Esophagus muscularis mucosa (tissue), 4 donors: ENCODE measurements around the gene ISOC2. TPM values are rescaled to one million over a fixed set of nuclear protein-coding genes. Genes with fewer than 3 reads are reported as not detected.
"Not testable (repeated sequence)": the region's sequence is repeated elsewhere in the genome, so short reads cannot be mapped to it uniquely, and the experiment has no call there.

Source experiments
- DNase-seq: peaks from one replicate; pipeline ENCODE4 v3.0.0-alpha.2; 2017; ENCODE audit errors: extremely low spot score
- H3K27ac ChIP-seq, 4 donors: fragments of 200-600 bp; sonication (generic); replicated peaks in 1 of 4; 1 replicate in 3 of 4; 2 replicates in 1 of 4; pipeline ENCODE4 v1.5.1; 2016 to 2019; ENCODE audit warnings: mild to moderate bottlenecking in 1 of 4
- H3K27me3 ChIP-seq, 4 donors: fragments of 200-600 bp; sonication (generic); one replicate each; pipeline versions ENCODE4 v1.5.1 to v1.6.0; 2016 to 2019
- H3K36me3 ChIP-seq, 4 donors: fragments of 200-600 bp; sonication (generic); one replicate each; pipeline ENCODE4 v1.5.1; 2016 to 2019
- H3K4me1 ChIP-seq, 4 donors: fragments of 200-600 bp; sonication (generic); one replicate each; pipeline ENCODE4 v1.5.1; 2016 to 2019
- H3K4me3 ChIP-seq, 4 donors: fragments of 200-600 bp; sonication (generic); 1 replicate in 2 of 4; 2 replicates in 2 of 4; pipeline ENCODE4 v1.5.1; 2016 to 2019; ENCODE audit warnings: mild to moderate bottlenecking in 4 of 4, moderate library complexity in 1 of 4
- H3K9me3 ChIP-seq, 4 donors: fragments of 200-600 bp; sonication (generic); 1 replicate in 3 of 4; 2 replicates in 1 of 4; pipeline ENCODE4 v1.5.1; 2016 to 2019
- EP300 ChIP-seq: sonication (generic); formaldehyde crosslinking; IDR thresholded peaks from one replicate; pipeline ENCODE4 v1.6.1; 2017; ENCODE audit warnings: antibody characterized with exemption
- POLR2A ChIP-seq: fragments of 450-650 bp; IDR thresholded peaks from one replicate; pipeline ENCODE4 v1.6.1; 2017; ENCODE audit warnings: antibody characterized with exemption, moderate library complexity, mild to moderate bottlenecking, low read depth
- POLR2AphosphoS5 ChIP-seq, 2 donors: sonication (generic); formaldehyde crosslinking; IDR thresholded peaks; one replicate each; pipeline ENCODE4 v1.6.1; 2017; ENCODE audit warnings: antibody characterized with exemption in 2 of 2
- WGBS: methylation state at CpG from one replicate; pipeline ENCODE4 v1.1.5; 2018; 5-methylcytosine and 5-hydroxymethylcytosine counted together
- intact Hi-C: fragments of 100-400 bp; cut with DNase I; formaldehyde crosslinking; loops from one replicate; pipeline ENCODE4 v1.15.1; 2023
- total RNA-seq, 4 donors: library from RNA; depleted of rRNA; stranded (reverse); fragments of >200 nt; gene quantifications; one replicate each; pipeline versions ENCODE4 v1.1.0 to v1.2.1, GENCODE V29; 2016
- TF ChIP-seq, protein P1 (sequence below), 3 experiments: fragments of 200-600 bp in 2 of 3; fragments of 450-650 bp in 1 of 3; sonication (generic) in 2 of 3; IDR thresholded peaks; one replicate each; pipeline ENCODE4 v1.5.1; 2017 to 2019; ENCODE audit warnings: antibody characterized with exemption in 3 of 3, mild to moderate bottlenecking in 2 of 3, moderate library complexity in 1 of 3

Gene ISOC2
- total RNA-seq, 4 donors from 2014 or later, result 66.8 to 104 (median 77.7) TPM

DNA sequence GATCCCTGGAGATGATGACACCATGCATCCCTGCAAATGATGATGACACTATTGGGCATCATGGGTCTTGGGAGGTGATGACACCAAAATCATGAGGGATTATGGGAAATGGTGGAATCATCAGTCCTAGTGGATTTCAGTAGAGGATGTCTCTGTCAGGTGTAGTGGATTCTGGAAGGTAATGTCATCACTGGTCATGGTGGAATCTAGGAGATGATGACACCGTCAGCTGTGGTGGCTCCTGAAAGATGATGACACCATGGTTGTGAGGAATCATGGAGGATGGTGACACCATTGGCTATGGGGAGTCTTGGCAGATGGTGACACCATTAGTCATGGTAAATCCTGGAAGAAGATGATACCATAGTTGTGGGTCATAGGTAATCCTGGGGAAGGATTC lies 30.3 kb downstream of the ISOC2 start:
- TF ChIP-seq POLR2A (no peak), EP300 (no peak), POLR2AphosphoS5 (IDR thresholded peaks at IDR 0.05) (no peak)
- TF ChIP-seq, protein P1, sequence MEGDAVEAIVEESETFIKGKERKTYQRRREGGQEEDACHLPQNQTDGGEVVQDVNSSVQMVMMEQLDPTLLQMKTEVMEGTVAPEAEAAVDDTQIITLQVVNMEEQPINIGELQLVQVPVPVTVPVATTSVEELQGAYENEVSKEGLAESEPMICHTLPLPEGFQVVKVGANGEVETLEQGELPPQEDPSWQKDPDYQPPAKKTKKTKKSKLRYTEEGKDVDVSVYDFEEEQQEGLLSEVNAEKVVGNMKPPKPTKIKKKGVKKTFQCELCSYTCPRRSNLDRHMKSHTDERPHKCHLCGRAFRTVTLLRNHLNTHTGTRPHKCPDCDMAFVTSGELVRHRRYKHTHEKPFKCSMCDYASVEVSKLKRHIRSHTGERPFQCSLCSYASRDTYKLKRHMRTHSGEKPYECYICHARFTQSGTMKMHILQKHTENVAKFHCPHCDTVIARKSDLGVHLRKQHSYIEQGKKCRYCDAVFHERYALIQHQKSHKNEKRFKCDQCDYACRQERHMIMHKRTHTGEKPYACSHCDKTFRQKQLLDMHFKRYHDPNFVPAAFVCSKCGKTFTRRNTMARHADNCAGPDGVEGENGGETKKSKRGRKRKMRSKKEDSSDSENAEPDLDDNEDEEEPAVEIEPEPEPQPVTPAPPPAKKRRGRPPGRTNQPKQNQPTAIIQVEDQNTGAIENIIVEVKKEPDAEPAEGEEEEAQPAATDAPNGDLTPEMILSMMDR (IDR thresholded peaks at IDR 0.05), result no peak
- intact Hi-C loops, result no loop called here

DNA sequence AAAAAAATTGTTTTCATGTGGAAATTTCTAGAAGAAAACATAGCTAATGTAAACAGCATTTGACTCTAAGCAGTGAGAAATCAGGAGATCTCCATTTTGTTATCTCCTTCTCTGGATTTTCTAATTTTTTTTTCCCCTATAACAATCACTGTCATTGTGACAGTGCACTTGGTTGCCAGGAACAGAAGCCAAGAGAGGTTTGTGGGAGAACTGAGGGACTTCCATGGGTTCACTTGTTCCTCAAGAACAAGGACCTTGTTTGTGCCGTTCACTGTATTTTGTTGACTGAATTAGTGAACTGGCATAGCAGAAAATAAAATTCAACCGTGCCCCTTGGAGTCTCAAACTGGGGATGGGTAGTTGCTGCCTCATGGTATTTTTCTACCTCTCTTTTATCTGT lies 35.4 kb downstream of the ISOC2 start:
- 80% methylated on average over 2 of the region's 2 CpGs for WGBS
- no peaks in the 10 kb centered on the region for H3K36me3 ChIP-seq
- no peaks in the 10 kb centered on the region for H3K9me3 ChIP-seq
- intact Hi-C loops, result no loop called here
- no peaks in the 10 kb centered on the region for H3K4me1 ChIP-seq
- H3K4me3 ChIP-seq, result no peak overlapping the region
- TF ChIP-seq, protein P1 (IDR thresholded peaks at IDR 0.05), result no peak
- no peak for TF ChIP-seq POLR2AphosphoS5 (IDR thresholded peaks at IDR 0.05)
- no peak for TF ChIP-seq POLR2A
- TF ChIP-seq EP300, result no peak
- no peak overlapping the region for H3K27ac ChIP-seq
- DNase-seq, result no peak
- H3K27me3 ChIP-seq, result peaks cover 0 to 84% (median 10%) of the 10 kb centered on the region in 4 donors

More for the DNA sequence above, 30.3 kb downstream of the ISOC2 start:
- Histone ChIP-seq H3K4me1 (peaks cover 0 to 8% (median 2%) of the 10 kb centered on the region in 4 donors), H3K4me3 (no peak overlapping the region), H3K36me3 (no peaks in the 10 kb centered on the region), H3K9me3 (no peaks in the 10 kb centered on the region), H3K27me3 (peaks cover 7 to 90% (median 33%) of the 10 kb centered on the region in 4 donors), H3K27ac (no peak overlapping the region)
- DNase-seq, result no peak
- WGBS, result 100% methylated on average over 1 of the region's 1 CpG

DNA sequence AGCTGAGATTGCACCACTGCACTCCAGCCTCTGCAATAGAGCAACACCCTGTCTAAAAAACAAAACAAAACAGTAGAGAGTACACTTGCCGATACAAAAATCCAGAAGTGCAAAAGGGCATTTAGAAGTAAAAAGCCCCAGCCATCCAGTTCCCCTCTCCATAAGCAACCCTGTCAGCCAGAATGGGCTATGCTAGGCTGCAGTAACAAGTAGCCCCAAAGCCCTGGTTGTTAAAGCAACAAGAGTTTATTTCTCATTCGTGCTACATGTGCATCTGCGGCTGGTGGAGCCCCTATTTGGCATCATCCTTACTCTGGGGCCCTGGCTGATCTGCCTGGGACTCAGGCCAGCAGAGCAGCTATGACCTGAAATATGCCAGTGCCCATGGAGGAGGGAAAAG lies 36.9 kb downstream of the ISOC2 start:
- H3K9me3 ChIP-seq, result no peaks in the 10 kb centered on the region
- intact Hi-C loops, result no loop called here
- no peaks in the 10 kb centered on the region for H3K4me1 ChIP-seq
- WGBS, result 70% methylated on average over 3 of the region's 3 CpGs
- no peak for TF ChIP-seq POLR2A
- TF ChIP-seq POLR2AphosphoS5 (IDR thresholded peaks at IDR 0.05), result no peak
- TF ChIP-seq, protein P1 (IDR thresholded peaks at IDR 0.05), result no peak
- no peak for TF ChIP-seq EP300
- no peak overlapping the region for H3K27ac ChIP-seq
- H3K4me3 ChIP-seq, result no peak overlapping the region
- no peak for DNase-seq
- H3K27me3 ChIP-seq, result peaks cover 0 to 82% (median 8%) of the 10 kb centered on the region in 4 donors
- H3K36me3 ChIP-seq, result no peaks in the 10 kb centered on the region

DNA sequence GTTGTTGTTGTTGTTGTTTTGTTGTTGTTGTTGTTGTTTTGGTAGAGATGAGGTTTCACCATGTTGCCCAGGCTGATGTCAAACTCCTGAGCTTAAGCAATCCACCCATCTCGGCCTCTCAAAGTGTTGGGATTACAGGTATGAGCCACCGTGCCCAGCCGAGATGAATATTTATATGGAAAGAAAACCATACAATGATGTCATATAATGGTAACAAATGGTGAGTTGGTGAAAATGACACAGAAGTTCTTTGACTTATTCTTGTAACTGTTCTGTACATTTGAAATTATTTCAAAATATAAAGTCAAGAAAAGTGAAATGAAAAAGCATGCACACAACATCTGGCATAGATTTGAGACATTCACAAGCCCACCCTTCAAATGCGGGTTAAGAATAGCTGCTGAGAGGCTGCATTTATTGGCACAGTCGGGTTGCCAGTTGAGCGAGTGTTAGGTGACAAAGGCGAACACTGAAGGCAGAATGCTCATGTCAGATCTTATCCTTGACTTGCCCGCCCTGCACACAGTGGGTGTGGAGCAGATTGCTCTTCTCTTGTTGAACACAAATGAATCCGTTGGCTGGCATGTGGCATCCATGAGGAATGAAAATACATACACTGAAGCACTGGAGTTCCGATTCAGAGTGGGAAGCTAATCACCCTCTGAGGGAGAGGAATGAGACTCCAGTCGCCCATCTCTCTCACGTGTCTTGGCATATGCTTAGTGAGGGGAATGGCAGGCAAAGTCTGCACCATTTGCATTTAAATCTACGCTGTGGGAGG lies 38.0 kb downstream of the ISOC2 start:
- DNase-seq, result no peak
- WGBS, result 68% methylated on average over 13 of the region's 13 CpGs
- TF ChIP-seq POLR2A (no peak), EP300 (no peak), POLR2AphosphoS5 (IDR thresholded peaks at IDR 0.05) (no peak)
- TF ChIP-seq, protein P1 (IDR thresholded peaks at IDR 0.05), result no peak
- Histone ChIP-seq H3K36me3 (no peaks in the 10 kb centered on the region), H3K27me3 (peaks cover 0 to 80% (median 3%) of the 10 kb centered on the region in 4 donors), H3K4me1 (no peaks in the 10 kb centered on the region), H3K4me3 (no peak overlapping the region), H3K27ac (no peak overlapping the region), H3K9me3 (no peaks in the 10 kb centered on the region)
- intact Hi-C loops, result no loop called here

DNA sequence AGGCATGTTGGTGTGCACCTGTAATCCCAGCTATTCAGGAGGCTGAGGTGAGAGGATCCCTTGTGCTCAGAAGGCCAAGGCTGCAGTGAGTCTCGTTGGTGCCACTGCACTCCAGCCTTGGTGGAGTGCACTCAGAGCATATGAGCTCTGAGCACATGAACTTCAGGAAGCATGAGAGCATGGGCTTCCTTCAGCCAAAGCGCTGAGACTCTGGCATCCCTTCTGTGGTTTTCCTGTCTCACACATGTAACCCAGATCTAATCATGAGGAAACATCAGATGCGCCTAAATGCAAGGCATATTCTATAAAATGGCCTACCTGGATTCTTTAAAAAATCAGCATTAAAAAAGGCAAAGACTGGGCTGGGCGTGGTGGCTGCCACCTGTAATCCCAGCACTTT lies 40.2 kb downstream of the ISOC2 start:
- DNase-seq, H3K36me3 ChIP-seq, H3K4me3 ChIP-seq, H3K27ac ChIP-seq, H3K9me3 ChIP-seq, H3K4me1 ChIP-seq, intact Hi-C loops: not testable (repeated sequence)
- 73% methylated on average over 4 of the region's 4 CpGs for WGBS
- peaks cover 0 to 68% (median 3%) of the 10 kb centered on the region in 4 donors for H3K27me3 ChIP-seq
